Activated naive CD4-positive, alpha-beta T cell treated with anti-CD3 and anti-CD28 coated beads, Interleukin-2, amount 50 U/mL, for 16 hours (primary cell): ENCODE measurements around the gene SIDT2.
A peak's percentile ranks its signal among the peaks of the same experiment; 100 is the strongest.
"Not testable (repeated sequence)": the region's sequence is repeated elsewhere in the genome, so short reads cannot be mapped to it uniquely, and the experiment has no call there.

ENCODE experiments used
- DNase-seq: peaks from one replicate; pipeline ENCODE4 v3.0.0-alpha.2; 2020

SIDT2 gene

DNA sequence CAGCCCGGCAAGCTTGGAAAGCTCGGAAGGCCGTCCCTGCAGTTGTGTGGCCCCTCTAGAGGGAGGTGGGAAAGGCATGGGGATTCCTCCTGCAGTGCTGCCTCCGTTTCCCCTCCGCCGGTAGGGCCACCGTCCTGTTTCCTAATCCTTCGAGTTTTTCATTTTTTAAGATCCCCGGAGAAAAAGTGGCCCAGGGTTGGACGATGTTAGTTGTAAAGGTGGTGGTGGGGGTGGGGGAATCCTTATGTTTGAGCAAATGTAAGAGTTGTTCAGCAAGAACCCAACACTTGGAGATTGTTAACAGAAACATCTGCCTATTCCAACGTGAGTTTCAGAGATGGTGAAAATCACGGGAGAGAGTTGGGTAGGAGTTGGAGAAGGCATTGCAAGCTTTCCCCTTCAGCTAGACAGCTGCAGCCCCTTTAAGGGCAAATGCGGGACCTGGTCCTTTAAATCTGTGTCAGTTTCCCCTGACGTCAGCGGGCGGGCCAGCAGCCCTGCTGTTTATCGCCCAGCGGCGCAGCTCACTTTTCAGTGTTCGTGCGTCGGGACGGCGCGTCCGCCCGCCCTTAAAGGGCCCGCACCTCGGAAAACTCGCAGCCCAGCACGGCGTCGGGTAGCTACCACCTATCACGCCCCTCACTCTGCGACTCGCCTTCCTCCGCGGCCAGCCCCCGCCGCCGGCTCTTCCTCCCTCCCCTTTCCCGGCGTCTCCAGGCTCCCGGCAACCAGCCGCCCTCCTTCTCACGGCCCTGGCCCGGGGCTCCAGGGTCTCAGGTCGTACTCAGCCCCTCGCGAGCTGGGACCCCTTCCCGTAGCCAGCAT, at the start of gene SIDT2:
Gene SIDT2 (plus strand): TSS at position 534 of the 825 bp plus-strand sequence. CDS start 521 bp downstream, outside the sequence.
- peak; percentile 89 for DNase-seq

DNA sequence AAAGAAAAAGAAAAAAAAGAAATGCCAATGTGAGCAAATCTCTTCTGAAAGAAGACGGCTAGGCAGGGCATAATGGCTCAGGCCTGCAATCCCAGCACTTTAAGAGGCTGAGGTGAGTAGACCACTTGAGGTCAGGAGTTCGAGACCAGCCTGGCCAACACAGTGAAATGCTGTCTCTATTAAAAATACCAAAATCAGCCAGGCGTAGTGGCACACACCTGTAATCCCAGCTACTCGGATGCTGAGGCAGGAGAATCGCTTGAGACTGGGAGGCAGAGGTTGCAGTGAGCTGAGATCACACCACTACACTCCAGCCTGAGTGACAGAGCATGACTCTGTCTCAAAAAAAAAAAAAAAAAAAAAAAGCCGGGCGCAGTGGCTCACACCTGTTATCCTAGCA, 48.1 kb upstream of the SIDT2 start:
- not testable (repeated sequence) for DNase-seq

DNA sequence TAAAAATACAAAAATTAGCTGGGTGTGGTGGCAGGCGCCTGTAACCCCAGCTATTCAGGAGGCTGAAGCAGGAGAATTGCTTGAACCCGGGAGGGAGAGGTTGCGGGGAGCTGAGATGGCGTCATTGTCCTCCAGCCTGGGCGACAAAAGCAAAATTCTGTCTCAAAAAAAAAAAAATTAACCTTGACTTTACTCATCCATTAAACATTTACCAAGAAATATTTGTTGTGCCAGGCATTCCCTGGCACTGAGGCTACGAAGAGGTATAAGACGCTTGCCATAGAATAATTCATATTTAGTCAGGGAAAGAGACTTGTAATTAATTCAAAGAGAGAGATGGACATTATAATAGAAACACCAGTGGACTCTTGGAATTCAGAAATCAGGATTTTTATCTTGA, 47.7 kb upstream of the SIDT2 start:
- no peak for DNase-seq

DNA sequence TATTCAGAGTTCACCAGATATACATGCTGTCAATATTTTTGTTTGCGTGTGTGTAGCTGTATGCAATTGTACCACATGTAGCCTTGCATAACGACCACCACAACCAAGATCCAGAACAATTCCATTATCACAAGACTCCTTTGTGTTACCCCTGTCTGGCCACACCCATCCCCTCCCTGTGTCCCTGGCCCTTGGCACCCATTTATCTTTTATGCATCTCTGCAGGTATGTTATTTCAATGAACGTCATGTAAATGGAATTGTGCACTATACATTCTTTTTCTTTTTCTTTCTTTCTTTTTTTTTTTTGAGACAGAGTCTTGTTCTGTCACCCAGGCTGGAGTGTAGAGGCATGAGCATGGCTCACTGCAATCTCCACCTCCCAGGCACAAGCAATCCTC, 44.1 kb upstream of the SIDT2 start:
- DNase-seq, result no peak

DNA sequence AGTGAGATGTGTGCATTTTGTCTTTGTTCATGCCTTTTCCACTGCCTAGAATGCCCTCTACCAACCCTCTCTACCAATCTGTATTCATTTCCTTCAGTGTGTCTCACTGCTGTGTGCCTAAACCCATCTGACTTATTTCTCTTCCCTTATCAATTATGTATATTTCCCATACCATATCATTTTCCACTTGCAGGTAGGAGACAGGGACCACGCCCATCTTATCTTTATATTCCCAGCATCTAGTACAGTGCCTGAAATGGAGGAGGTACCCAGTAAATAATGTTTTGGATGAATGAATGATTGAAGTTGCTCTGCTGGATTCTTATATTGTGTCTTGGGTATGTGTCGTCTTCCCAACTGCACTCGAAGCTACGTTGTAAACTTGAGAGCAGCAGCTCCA, 43.6 kb upstream of the SIDT2 start:
- not testable (repeated sequence) for DNase-seq

DNA sequence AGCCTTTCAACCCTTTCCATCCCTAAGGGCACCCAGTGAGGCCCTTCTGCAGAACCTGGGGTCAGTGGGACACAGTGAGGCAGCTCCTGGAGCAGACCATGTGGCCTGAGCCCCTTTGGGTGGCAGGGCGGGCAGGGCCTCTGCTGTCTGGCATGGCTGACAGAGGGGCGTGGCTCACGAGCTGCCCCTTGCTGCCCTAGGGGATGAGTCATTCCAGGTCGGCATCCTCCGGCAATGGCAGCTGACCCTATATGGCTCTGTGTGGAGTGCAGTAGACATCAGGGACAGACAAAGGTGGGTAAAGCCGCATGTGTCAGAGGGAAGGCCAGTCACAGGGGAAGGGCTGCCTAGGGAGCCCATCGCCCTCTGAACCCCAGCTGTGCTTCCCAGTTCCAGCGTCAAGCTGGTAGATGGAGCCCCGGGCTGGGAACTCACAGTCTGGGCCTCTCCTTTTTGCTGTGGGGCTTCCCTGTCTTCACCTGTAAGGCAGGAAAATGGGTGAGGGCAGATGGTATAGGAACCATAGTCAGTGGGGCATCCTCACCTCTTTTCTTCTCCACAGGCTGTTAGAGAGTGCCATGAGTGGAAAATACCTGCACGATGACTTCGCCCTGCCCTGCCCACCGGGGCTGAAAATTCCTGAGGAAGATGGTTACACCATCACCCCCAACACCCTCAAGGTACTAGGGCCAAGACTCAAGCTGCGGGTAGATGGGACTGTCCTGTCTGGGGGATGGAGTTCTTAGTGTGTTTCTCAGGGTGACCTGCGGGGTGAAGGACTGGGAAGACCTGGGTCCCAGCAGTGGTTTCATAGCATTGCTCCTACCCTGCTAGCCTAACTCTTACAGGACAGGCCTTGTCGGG, 41.1 kb upstream of the SIDT2 start:
- not testable (repeated sequence) for DNase-seq

DNA sequence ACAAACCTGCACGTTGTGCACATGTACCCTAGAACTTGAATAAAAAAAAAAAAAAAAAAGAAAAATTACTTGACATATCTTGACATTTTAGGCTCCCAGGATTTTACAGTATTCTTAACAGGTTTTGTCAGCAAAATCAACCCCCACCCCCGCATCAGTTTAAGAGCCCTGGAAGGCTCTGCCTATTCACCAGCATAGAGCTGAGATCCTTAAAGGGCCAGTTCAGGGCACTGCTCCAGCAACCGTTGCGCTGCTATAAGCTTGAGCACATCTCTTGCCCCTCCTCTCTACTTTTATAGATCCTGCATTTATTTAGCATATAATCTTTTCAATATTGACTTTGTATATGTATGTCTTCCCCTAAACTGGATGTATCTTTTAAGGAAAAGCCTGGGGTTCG, 35.2 kb upstream of the SIDT2 start:
- peak; percentile 38 for DNase-seq

DNA sequence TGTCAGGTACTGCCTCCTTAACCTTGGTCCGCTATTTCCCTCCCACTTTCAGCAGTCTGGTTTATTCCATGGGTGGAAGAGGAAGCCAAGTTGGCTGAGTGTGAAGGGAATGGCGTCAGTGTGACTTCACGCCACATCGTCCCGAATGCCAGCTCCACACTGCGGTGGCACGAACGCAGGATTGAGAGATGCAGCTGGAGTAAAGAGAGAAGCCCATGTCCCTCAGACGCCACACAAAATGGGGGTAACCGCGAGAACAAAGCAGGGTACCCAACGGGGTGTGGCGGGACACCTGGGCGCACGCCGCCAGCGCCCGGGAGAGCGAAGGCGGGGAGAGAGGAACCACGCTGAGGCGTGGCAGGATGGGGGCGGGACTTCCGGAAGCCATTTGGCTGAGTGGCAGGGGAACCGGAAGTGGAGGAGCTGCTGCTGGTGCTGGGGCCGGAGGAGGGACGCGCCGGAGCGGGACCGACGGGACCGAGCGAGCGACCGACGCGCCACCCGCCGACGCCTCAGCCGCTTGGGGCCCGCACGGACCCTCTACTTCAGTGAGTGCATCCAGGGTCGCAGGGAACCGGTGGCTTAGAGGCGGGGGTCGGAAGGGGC, 34.6 kb upstream of the SIDT2 start, which contains the start of gene PAFAH1B2:
Gene PAFAH1B2 (plus strand): TSS at position 417 of the 606 bp plus-strand sequence. CDS start 8,161 bp downstream, outside the sequence.
- peak; percentile 96 for DNase-seq

DNA sequence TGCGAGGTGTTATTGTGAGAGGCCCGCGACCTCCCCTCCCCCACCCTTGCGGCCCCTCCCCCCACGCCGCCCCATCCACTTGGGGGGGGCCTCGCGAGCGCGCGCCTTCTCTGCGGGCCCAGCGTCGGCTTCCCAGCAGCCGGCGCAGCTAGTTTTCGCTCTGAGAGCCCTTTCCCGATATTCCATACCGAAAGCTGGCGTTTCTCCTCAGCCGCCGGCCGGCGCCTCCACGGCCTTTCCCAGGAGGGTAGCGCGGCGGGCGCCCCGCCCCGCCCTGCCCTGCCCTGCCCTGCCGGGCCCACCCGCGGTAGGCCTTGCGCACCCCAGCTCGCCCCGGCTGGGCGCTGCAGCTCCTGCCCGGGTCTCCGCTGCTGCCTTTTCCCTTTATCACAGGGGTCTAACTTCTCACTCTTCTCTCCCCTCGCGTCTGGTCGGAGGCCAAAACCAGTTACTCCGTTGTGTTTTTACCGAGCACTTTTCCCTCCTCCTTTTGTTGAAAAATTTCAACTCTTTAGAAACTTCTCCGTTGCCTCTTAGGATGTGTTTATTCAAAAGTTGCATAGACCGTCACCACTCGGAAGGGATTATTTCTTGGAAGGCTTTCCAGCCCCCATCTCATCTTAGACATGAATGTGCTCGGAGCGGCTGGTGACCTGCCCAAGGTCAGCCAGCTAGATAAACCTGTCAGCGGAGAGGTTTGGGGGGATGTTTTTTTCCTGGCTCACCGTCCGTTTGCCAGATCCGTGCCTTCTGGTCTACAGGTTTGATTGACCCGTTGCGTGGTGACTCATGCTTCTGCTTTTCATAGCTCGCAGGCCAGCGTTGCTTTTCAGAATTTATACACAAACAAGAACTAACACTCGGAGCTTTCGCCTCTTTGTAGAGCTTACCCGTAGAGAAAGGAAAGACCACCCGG, 33.8 kb upstream of the SIDT2 start:
- peak; percentile 41 for DNase-seq

DNA sequence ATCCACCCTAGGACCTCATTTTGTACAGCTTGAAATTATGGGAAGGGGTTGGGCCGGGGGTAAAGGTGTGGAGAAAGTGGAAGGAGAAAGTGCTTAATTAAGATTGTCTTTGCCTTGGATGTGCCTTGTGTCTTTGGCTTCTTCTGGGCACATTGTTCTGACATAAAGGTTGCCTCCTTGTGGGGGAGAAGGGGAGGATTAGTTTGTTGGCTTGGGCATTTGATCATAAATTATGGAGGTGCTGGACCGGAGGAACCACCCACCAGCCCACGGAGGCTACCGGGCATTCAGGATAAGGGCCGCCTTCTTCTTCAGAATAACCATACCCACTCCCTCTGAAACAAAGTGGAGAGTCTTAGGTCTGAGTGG, 33.2 kb upstream of the SIDT2 start:
- no peak for DNase-seq

DNA sequence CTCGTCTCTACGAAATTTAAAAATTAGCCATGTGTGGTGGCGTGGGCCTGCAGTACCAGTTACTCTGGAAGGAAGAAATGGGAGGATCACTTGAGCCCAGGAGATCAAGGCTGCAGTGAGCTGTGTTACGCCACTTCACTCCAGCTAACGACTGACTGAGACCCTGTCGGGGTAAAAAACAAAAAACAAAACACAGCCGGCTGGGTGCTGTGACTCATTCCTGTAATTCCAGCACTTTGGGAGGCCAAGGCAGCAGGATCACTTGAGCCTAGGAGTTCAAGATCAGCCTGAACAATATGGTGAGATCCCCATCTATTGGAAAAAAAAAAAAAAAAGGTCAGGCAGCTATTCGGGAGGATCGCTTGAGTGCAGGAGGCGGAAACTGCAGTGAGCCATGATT, 32.0 kb upstream of the SIDT2 start:
- DNase-seq, result no peak

DNA sequence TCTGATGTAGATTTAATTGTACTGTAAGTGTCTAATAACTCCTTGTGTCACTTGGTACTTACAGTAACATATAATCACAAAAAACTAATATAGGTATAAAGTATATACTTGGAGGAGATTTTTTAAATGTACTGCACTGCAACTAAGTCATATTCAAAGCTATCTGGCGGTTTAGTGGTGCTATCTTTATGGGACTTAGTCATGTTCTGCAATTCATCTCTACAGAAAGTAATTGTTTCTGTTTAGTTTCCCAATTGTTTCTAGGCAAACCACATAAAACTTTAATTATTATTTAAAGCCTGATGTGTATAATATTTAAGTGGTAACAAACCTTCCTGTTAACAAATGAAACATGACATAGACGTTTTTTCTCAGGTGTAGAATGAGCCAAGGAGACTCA, 26.5 kb upstream of the SIDT2 start:
- DNase-seq, result no peak

DNA sequence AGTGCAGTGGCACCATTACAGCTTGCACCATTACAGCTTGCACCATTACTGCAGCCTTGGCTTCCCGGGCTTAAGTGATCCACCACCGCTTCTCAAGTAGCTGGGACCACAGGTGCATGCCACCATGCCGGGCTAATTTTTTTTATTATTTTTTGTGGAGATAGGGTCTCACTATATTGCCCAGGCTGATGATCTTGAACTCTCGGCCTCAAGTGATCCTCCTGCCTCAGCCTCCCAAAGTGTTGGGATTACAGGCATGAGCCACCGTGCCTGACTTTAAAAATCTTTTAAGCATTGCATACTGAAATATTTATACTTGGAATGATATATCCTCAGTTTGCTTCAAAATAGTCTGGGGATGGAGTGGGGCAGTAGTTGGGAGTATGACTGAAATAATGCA, 24.1 kb upstream of the SIDT2 start:
- DNase-seq, result no peak

DNA sequence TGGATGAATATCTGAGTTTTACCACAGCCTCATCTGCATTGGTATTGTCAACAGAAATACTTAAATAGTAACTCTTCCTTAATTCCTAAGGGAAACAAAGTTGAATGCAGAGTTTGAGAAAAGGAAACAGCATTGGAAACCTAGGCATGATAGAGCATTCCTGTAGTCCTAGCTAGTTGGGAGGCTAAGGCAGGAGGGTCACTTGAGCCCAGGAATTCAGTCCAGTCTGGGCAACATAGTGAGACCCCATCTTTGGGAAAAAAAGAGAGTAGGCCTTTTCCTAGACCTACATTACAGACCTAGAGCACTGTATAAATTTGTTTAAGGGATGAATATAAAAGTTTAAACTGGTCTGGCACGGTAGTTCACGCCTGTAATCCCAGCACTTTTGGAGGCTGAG, 21.0 kb upstream of the SIDT2 start:
- DNase-seq, result no peak

DNA sequence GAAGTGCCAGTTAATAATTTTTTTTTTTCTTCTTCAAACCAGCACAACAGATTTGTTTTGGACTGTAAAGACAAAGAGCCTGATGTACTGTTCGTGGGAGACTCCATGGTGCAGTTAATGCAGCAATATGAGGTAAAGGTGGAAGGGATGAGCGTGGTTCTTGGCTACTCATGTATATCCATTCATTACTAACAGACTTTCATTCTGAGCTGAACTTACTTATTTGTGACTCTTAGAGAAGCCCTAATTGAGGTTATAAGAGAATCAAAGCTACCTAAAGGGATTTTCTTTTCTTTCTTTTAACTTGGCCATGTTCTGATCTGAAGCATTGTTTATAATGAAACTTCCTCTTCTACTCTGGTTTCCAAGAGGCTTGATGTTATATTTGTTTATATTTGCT, 18.7 kb upstream of the SIDT2 start:
- no peak for DNase-seq

DNA sequence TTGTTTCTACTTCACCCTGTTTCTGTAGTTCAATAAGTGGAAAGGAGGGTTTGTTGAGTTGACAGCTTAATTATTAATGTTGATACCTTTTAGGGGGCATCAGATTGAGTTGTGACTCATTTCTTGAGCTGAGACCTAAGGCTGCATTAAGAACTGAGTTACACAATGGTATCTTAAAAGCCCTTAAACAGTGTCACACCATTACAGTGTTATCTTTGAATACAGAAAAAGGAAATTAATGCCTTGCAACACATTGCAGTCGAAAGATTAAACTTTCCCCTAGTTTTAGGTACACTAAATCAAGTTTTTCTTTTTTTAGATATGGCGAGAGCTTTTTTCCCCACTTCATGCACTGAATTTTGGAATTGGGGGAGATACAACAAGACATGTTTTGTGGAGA, 17.7 kb upstream of the SIDT2 start:
- DNase-seq, result no peak

DNA sequence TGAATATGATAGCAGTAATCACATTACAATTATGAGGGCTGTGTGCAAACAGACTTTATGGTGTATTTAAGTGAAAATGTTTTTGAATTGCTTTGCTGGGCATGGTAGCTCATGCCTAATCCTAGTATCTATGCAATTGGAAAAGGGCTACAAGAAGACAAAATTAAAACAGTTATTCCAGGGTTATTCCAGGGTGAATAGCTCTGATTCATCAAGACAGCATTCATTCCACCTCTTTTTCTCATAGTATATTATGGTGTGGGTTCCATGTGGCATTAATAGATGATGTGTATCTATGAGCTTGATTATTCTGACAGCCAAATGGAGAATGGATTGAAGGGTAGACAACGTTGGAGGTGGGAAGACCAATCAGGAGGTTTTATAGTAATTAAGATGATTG, 12.1 kb upstream of the SIDT2 start:
- DNase-seq, result no peak

DNA sequence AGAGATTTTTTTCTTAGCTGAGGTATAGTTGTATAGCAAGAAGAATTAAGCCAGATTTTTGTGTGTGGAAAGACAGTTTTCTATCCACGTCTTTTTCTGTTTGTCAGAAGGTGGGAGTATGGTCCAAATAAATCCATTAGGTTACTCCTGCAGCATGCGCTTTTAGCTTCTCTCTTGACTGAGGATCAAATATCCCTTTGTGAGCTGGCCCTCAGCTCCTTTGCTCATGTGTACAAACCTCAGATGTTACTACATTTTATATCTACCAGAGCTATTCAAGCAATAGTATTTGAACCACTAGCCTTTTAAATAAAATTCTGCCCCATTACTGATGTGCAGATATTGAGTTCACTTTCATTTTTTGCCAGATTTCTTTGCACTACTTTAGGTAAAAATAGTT, 8.8 kb upstream of the SIDT2 start:
- DNase-seq, result no peak

DNA sequence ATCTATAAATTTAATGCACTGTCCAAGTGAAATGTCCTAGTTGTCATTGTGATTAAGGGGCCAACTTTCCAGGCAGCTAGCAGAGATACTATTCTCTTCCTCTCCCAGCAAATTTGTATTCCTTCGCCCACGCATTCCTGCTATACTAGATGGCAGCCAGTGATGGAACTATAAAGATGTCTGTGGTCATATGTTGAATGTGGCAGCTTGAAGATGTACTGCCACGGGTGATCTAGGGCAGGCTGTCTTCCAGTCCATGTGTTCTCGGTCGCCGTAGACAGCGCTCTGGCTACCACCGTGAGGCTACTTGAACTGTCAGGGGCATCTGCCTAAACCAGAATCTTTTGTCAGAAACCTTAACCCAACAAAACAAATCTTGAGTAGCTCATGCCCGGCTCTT, 8.3 kb upstream of the SIDT2 start:
- DNase-seq, result no peak

DNA sequence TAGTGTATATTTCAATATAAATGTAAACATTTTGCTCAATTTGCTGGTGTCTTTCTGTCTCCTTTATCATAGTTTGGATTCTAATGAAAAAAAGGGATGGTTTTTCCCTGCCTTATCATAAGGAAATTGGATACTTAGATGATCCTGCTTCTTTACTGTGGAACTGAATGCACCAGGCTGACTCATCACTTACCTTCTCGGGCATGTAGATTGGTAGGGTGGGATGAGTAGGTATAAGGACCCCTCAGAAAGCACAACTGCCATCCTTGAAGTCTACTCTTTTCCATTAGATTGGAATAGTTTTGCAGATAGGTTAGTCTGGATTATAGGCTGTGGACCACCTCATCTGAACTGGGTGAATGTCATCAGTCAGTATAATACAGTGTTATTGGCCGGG, 7.5 kb upstream of the SIDT2 start:
- no peak for DNase-seq

DNA sequence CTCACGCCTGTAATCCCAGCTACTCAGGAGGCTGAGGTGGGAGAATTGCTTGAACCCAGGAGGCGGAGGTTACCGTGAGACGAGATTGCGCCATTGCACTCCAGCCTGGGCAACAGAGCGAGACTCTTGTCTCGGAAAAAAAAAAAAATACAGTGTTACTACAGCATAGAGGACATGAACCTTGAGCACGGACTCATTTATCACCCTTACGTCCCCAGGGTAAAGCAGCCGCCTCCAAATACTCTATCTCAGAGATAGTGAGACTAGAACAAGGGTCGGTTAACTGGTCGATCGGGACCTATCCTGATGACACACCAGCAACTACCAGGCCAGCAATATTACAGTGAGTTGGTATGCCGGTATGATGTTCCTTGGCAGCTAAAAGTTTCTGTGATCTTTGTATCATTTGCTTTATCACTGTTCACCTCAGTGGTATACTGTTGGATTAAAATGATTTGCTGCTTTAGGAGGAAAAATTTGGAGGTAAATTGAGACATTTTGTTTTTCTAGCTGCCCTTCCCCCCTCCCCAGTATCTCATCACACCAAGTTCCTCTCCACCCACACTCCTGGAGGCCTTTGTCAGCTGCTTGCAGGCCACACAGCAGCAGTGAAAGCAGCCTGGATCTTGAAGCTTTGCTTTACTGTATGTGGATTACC, 7.0 kb upstream of the SIDT2 start:
- DNase-seq, result no peak
